ENCODE measurements around the gene ATP2C2. TPM values are rescaled to one million over a fixed set of nuclear protein-coding genes. Genes with fewer than 3 reads are reported as not detected.
A peak's percentile ranks its signal among the peaks of the same experiment; 100 is the strongest.

ATP2C2 gene
- total and polyA plus RNA-seq, 9 of the 15 experiments (the other 6 are each of a cell fraction or from before 2014, with no cell fraction given): 0.75 TPM; not detected in 8

DNA sequence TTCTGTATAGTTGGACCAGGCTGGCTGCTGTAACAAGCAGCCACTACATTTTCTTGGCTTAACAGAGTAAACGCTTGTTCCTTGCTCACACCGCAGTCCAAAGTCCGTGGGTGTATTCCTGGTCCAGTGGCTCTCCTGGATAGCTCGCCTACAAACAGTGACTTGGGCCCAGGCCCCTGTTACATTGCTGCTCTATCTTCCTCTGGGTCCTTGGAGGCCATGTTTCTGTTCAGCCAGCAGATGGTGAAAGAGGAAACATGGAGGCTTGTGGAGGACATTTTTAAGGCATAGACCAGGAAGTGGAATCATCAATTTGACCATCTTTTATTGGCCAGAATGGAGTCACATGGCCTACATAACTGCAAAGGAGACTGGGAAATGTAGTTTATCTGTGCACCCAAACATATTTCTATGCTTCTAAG is 55.1 kb downstream of the ATP2C2 start (continued):
- TF ChIP-seq, protein P1, sequence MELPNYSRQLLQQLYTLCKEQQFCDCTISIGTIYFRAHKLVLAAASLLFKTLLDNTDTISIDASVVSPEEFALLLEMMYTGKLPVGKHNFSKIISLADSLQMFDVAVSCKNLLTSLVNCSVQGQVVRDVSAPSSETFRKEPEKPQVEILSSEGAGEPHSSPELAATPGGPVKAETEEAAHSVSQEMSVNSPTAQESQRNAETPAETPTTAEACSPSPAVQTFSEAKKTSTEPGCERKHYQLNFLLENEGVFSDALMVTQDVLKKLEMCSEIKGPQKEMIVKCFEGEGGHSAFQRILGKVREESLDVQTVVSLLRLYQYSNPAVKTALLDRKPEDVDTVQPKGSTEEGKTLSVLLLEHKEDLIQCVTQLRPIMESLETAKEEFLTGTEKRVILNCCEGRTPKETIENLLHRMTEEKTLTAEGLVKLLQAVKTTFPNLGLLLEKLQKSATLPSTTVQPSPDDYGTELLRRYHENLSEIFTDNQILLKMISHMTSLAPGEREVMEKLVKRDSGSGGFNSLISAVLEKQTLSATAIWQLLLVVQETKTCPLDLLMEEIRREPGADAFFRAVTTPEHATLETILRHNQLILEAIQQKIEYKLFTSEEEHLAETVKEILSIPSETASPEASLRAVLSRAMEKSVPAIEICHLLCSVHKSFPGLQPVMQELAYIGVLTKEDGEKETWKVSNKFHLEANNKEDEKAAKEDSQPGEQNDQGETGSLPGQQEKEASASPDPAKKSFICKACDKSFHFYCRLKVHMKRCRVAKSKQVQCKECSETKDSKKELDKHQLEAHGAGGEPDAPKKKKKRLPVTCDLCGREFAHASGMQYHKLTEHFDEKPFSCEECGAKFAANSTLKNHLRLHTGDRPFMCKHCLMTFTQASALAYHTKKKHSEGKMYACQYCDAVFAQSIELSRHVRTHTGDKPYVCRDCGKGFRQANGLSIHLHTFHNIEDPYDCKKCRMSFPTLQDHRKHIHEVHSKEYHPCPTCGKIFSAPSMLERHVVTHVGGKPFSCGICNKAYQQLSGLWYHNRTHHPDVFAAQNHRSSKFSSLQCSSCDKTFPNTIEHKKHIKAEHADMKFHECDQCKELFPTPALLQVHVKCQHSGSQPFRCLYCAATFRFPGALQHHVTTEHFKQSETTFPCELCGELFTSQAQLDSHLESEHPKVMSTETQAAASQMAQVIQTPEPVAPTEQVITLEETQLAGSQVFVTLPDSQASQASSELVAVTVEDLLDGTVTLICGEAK (IDR thresholded peaks at IDR 0.05): peak; percentile 85
- TF ChIP-seq, protein P1 (CRISPR knock-in tag; IDR thresholded peaks at IDR 0.05): no peak
- TF ChIP-seq RBM17 (IDR thresholded peaks at IDR 0.05; ENCODE audit: borderline replicate concordance, low read depth, low read length): no peak
- no peak for TF ChIP-seq SMARCB1 (IDR thresholded peaks at IDR 0.05; ENCODE audit: insufficient read length, low read depth)
- TF ChIP-seq ZNF445 (CRISPR knock-in tag; IDR thresholded peaks at IDR 0.05; ENCODE audit: low read depth): 0 out of 2 replicates have a peak, but pooled peaks have one; percentile 31
- TF ChIP-seq, protein P2, sequence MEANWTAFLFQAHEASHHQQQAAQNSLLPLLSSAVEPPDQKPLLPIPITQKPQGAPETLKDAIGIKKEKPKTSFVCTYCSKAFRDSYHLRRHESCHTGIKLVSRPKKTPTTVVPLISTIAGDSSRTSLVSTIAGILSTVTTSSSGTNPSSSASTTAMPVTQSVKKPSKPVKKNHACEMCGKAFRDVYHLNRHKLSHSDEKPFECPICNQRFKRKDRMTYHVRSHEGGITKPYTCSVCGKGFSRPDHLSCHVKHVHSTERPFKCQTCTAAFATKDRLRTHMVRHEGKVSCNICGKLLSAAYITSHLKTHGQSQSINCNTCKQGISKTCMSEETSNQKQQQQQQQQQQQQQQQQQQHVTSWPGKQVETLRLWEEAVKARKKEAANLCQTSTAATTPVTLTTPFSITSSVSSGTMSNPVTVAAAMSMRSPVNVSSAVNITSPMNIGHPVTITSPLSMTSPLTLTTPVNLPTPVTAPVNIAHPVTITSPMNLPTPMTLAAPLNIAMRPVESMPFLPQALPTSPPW (CRISPR knock-in tag; IDR thresholded peaks at IDR 0.05): peak; percentile 47
- TF ChIP-seq, protein P3, sequence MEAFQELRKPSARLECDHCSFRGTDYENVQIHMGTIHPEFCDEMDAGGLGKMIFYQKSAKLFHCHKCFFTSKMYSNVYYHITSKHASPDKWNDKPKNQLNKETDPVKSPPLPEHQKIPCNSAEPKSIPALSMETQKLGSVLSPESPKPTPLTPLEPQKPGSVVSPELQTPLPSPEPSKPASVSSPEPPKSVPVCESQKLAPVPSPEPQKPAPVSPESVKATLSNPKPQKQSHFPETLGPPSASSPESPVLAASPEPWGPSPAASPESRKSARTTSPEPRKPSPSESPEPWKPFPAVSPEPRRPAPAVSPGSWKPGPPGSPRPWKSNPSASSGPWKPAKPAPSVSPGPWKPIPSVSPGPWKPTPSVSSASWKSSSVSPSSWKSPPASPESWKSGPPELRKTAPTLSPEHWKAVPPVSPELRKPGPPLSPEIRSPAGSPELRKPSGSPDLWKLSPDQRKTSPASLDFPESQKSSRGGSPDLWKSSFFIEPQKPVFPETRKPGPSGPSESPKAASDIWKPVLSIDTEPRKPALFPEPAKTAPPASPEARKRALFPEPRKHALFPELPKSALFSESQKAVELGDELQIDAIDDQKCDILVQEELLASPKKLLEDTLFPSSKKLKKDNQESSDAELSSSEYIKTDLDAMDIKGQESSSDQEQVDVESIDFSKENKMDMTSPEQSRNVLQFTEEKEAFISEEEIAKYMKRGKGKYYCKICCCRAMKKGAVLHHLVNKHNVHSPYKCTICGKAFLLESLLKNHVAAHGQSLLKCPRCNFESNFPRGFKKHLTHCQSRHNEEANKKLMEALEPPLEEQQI (IDR thresholded peaks at IDR 0.05): no peak
- TF ChIP-seq, protein P4, sequence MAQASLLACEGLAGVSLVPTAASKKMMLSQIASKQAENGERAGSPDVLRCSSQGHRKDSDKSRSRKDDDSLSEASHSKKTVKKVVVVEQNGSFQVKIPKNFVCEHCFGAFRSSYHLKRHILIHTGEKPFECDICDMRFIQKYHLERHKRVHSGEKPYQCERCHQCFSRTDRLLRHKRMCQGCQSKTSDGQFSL (CRISPR knock-in tag; IDR thresholded peaks at IDR 0.05): no peak
- TF ChIP-seq, protein P4 (tag; IDR thresholded peaks at IDR 0.05): no peak
- no peak for TF ChIP-seq RHOXF2B (CRISPR knock-in tag; conservative IDR thresholded peaks at IDR 0.05)
- 0 out of 2 replicates have a peak, but pooled peaks have one; percentile 52 for TF ChIP-seq NFXL1 (CRISPR knock-in tag; IDR thresholded peaks at IDR 0.05)
- TF ChIP-seq BRD4 (IDR thresholded peaks at IDR 0.05): peak; percentile 80; the same call in 1 of the 2 replicates
- no peak for TF ChIP-seq ZNF184 (CRISPR knock-in tag; IDR thresholded peaks at IDR 0.05)
- TF ChIP-seq KLF16 (IDR thresholded peaks at IDR 0.05): no peak
- peak; percentile 54; the same call in 1 of the 2 replicates for TF ChIP-seq LCOR (CRISPR knock-in tag; IDR thresholded peaks at IDR 0.05)

Measured in K562 (cell line).